Endodermal cell (in vitro differentiated cells): ENCODE data around the gene CCS. TPM values are rescaled to one million over a fixed set of nuclear protein-coding genes. Genes with fewer than 3 reads are reported as not detected.
"Not testable (repeated sequence)": the region's sequence is repeated elsewhere in the genome, so short reads cannot be mapped to it uniquely, and the experiment has no call there.

Experiments
- DNase-seq: peaks from one replicate; pipeline ENCODE4 v3.0.0-alpha.2; 2017
- H3K27ac ChIP-seq: 2 replicates; pipeline ENCODE4 v1.5.1; 2013; ENCODE audit warnings: mild to moderate bottlenecking, low read depth, low read length, moderate library complexity
- H3K27me3 ChIP-seq: 2 replicates; pipeline ENCODE4 v1.6.1; 2013; ENCODE audit warnings: mild to moderate bottlenecking, low read length, moderate library complexity; ENCODE audit not compliant: insufficient read depth, control insufficient read depth, poor library complexity, severe bottlenecking
- H3K36me3 ChIP-seq: 2 replicates; pipeline ENCODE4 v1.7.0; 2013; ENCODE audit warnings: mild to moderate bottlenecking, low read length, moderate library complexity; ENCODE audit not compliant: control insufficient read depth, insufficient read depth
- H3K4me1 ChIP-seq: one replicate; pipeline ENCODE4 v1.7.0; 2013; ENCODE audit warnings: low read length; ENCODE audit not compliant: control insufficient read depth, insufficient read depth
- H3K4me3 ChIP-seq: 2 replicates; pipeline ENCODE4 v1.5.1; 2013; ENCODE audit warnings: mild to moderate bottlenecking, low read length, moderate library complexity
- H3K9ac ChIP-seq: 2 replicates; pipeline ENCODE4 v1.6.1; 2013; ENCODE audit warnings: mild to moderate bottlenecking, low read length, moderate library complexity; ENCODE audit not compliant: poor library complexity, severe bottlenecking; ENCODE audit errors: extremely low read depth
- H3K9me3 ChIP-seq: 2 replicates; pipeline ENCODE4 v1.6.1; 2013; ENCODE audit warnings: mild to moderate bottlenecking, low read length, moderate library complexity; ENCODE audit not compliant: control insufficient read depth
- H3K27ac Mint-ChIP-seq: 2 replicates; pipeline ENCODE4 v1.8.0; 2020; ENCODE audit warnings: mixed read lengths
- H3K27me3 Mint-ChIP-seq: 2 replicates; pipeline ENCODE4 v1.8.0; 2021; ENCODE audit warnings: mild to moderate bottlenecking, mixed read lengths; ENCODE audit not compliant: insufficient read depth
- H3K36me3 Mint-ChIP-seq: 2 replicates; pipeline ENCODE4 v1.8.0; 2020; ENCODE audit warnings: low read depth, mixed read lengths
- H3K4me1 Mint-ChIP-seq: 2 replicates; pipeline ENCODE4 v1.8.0; 2020; ENCODE audit warnings: mixed read lengths
- H3K4me3 Mint-ChIP-seq: 2 replicates; pipeline ENCODE4 v1.8.0; 2020; ENCODE audit warnings: mild to moderate bottlenecking, moderate library complexity, mixed read lengths
- H3K9me3 Mint-ChIP-seq: 2 replicates; pipeline ENCODE4 v1.8.0; 2020; ENCODE audit warnings: mild to moderate bottlenecking, mixed read lengths
- CTCF ChIP-seq: fragments of 200-600 bp; sonication (generic); conservative IDR thresholded peaks from 2 replicates; pipeline ENCODE4 v1.5.0; 2021; ENCODE audit warnings: antibody characterized with exemption, mild to moderate bottlenecking
- WGBS, 2 experiments: methylation state at CpG; one replicate each; pipeline versions ENCODE4 v1.1.5 to v1.1.7; 2013; ENCODE audit warnings: missing lambda C conversion rate in 2 of 2, mixed read lengths in 1 of 2; ENCODE audit not compliant: insufficient coverage in 1 of 2, insufficient read length in 1 of 2; 5-methylcytosine and 5-hydroxymethylcytosine counted together
- total RNA-seq, 2 donors: library from RNA; stranded (reverse); fragmentation: NEBNext Ultra II Directional in 1 of 2; extraction: Animal tissue kit (Norgen Biotek cat#: 25700) in 1 of 2; gene quantifications; 2 replicates in 1 of 2; 3 replicates in 1 of 2; pipeline ENCODE4 v1.2.1, GENCODE V29; 2021

Gene CCS
- total RNA-seq, 2 donors from 2014 or later = 62.9 to 64.7 TPM

GRCh38 chr11:66603072-66603471, 10.1 kb downstream of the CCS start:
- Mint-ChIP-seq H3K9me3 (no peaks in the 10 kb centered on the region), H3K4me1 (no peaks in the 10 kb centered on the region), H3K27ac (no peak overlapping the region), H3K27me3 (no peaks in the 10 kb centered on the region), H3K4me3 (no peak overlapping the region), H3K36me3 (peaks cover 66% of the 10 kb centered on the region)
- Histone ChIP-seq H3K9ac (no peak overlapping the region), H3K36me3 (peaks cover 31% of the 10 kb centered on the region), H3K9me3 (no peaks in the 10 kb centered on the region), H3K27ac (no peak overlapping the region), H3K4me3 (no peak overlapping the region), H3K27me3 (no peaks in the 10 kb centered on the region), H3K4me1 (no peaks in the 10 kb centered on the region)
- DNase-seq = no peak
- 81 to 86% methylated on average over 5 to 6 of the region's 6 CpGs for WGBS, 2 experiments
- no peak for TF ChIP-seq CTCF

GRCh38 chr11:66604155-66604554, 11.2 kb downstream of the CCS start:
- DNase-seq = no peak
- Histone ChIP-seq H3K27me3 (no peaks in the 10 kb centered on the region), H3K4me1 (no peaks in the 10 kb centered on the region), H3K9me3 (no peaks in the 10 kb centered on the region), H3K27ac (no peak overlapping the region), H3K36me3 (peaks cover 31% of the 10 kb centered on the region), H3K4me3 (no peak overlapping the region), H3K9ac (no peak overlapping the region)
- H3K36me3 Mint-ChIP-seq = peaks cover 65% of the 10 kb centered on the region
- WGBS, 2 experiments = 88 to 95% methylated on average over 5 of the region's 5 CpGs
- no peak for TF ChIP-seq CTCF
- no peaks in the 10 kb centered on the region for H3K27me3 Mint-ChIP-seq
- H3K4me1 Mint-ChIP-seq = no peaks in the 10 kb centered on the region
- no peaks in the 10 kb centered on the region for H3K9me3 Mint-ChIP-seq
- no peak overlapping the region for H3K4me3 Mint-ChIP-seq
- no peak overlapping the region for H3K27ac Mint-ChIP-seq

- not testable (repeated sequence) for H3K27me3 ChIP-seq, DNase-seq, H3K4me1 ChIP-seq, H3K4me3 ChIP-seq, H3K9ac ChIP-seq, H3K9me3 ChIP-seq, H3K27ac Mint-ChIP-seq, H3K27ac ChIP-seq, H3K9me3 Mint-ChIP-seq, H3K4me3 Mint-ChIP-seq, H3K4me1 Mint-ChIP-seq, H3K27me3 Mint-ChIP-seq
- peaks cover 49% of the 10 kb centered on the region for H3K36me3 Mint-ChIP-seq
- 93 to 100% methylated on average over 2 to 3 of the region's 3 CpGs for WGBS, 2 experiments
- H3K36me3 ChIP-seq = peaks cover 23% of the 10 kb centered on the region
Measured at GRCh38 chr11:66606608-66607007, 13.6 kb downstream of the CCS start.

- Mint-ChIP-seq H3K27me3 (no peaks in the 10 kb centered on the region), H3K27ac (no peak overlapping the region), H3K4me3 (no peak overlapping the region), H3K4me1 (no peaks in the 10 kb centered on the region), H3K36me3 (peaks cover 44% of the 10 kb centered on the region), H3K9me3 (peaks cover 9% of the 10 kb centered on the region)
- Histone ChIP-seq H3K27me3 (no peaks in the 10 kb centered on the region), H3K4me3 (no peak overlapping the region), H3K9me3 (no peaks in the 10 kb centered on the region), H3K9ac (no peak overlapping the region), H3K27ac (no peak overlapping the region), H3K4me1 (no peaks in the 10 kb centered on the region), H3K36me3 (peaks cover 19% of the 10 kb centered on the region)
- TF ChIP-seq CTCF = no peak
- DNase-seq = no peak
- WGBS, 2 experiments = 88 to 92% methylated on average over 6 to 8 of the region's 8 CpGs
Measured at GRCh38 chr11:66607126-66607834, 14.3 kb downstream of the CCS start.
